HG02678 (cell line): ENCODE measurements around the gene CD79B.

Experiments
- ATAC-seq: cut with Tn5 transposase; IDR thresholded peaks from one replicate; pipeline ENCODE4 v1.9.1; 2021; ENCODE audit warnings: mild to moderate bottlenecking, moderate library complexity; ENCODE audit not compliant: unreplicated experiment

Gene CD79B

GRCh38 chr17:63954402-63955063 is 22.4 kb upstream of the CD79B start:
- ATAC-seq, result no peak

GRCh38 chr17:63950940-63951907 is 19.1 kb upstream of the CD79B start:
- ATAC-seq, result no peak

- ATAC-seq, result no peak
Observed at GRCh38 chr17:63949576-63950250, 17.6 kb upstream of the CD79B start.

- no peak for ATAC-seq
Observed at GRCh38 chr17:63948521-63948920, 16.4 kb upstream of the CD79B start.

GRCh38 chr17:63947711-63948330 is 15.7 kb upstream of the CD79B start:
- no peak for ATAC-seq

GRCh38 chr17:63946440-63947363 is 14.6 kb upstream of the CD79B start:
- peak; percentile 71 for ATAC-seq

GRCh38 chr17:63945784-63946439 is 13.8 kb upstream of the CD79B start:
- ATAC-seq, result peak; percentile 28

GRCh38 chr17:63944736-63945499 is 12.8 kb upstream of the CD79B start:
- no peak for ATAC-seq

GRCh38 chr17:63943745-63944144 is 11.6 kb upstream of the CD79B start:
- no peak for ATAC-seq

GRCh38 chr17:63942309-63942985 is 10.3 kb upstream of the CD79B start:
- ATAC-seq, result no peak

GRCh38 chr17:63941751-63942150 is 9.6 kb upstream of the CD79B start:
- no peak for ATAC-seq

GRCh38 chr17:63941162-63941561 is 9.0 kb upstream of the CD79B start:
- no peak for ATAC-seq

- ATAC-seq, result no peak
Observed at GRCh38 chr17:63940584-63940983, 8.5 kb upstream of the CD79B start.

GRCh38 chr17:63939884-63940283 is 7.8 kb upstream of the CD79B start:
- no peak for ATAC-seq

GRCh38 chr17:63939401-63939800 is 7.3 kb upstream of the CD79B start:
- no peak for ATAC-seq

GRCh38 chr17:63937920-63938319 is 5.8 kb upstream of the CD79B start:
- ATAC-seq, result no peak

- no peak for ATAC-seq
Observed at GRCh38 chr17:63937319-63937718, 5.2 kb upstream of the CD79B start.
